HEK293 (cell line): Measurements from ENCODE around the gene LRRC8E.
A peak's percentile ranks its signal among the peaks of the same experiment; 100 is the strongest.

Experiments used
- EGR2 ChIP-seq: fragments of 450-650 bp; formaldehyde crosslinking; IDR thresholded peaks from 2 replicates; pipeline ENCODE4 v1.5.1; 2016; ENCODE audit warnings: low read depth, missing biosample characterization, missing genetic modification characterization
- KLF8 ChIP-seq: fragments of 450-650 bp; formaldehyde crosslinking; IDR thresholded peaks from 2 replicates; pipeline ENCODE4 v1.5.1; 2016; ENCODE audit warnings: missing biosample characterization, missing genetic modification characterization
- MEIS1 ChIP-seq: sonication (generic); formaldehyde crosslinking; IDR thresholded peaks from 2 replicates; pipeline ENCODE4 v1.8.1; 2022; ENCODE audit warnings: missing genetic modification reagents, mild to moderate bottlenecking, borderline replicate concordance
- MZF1 ChIP-seq: fragments of 450-650 bp; formaldehyde crosslinking; IDR thresholded peaks from 2 replicates; pipeline ENCODE4 v1.5.1; 2017; ENCODE audit warnings: missing biosample characterization, missing genetic modification characterization, borderline replicate concordance
- PATZ1 ChIP-seq: fragments of 450-650 bp; formaldehyde crosslinking; IDR thresholded peaks from 2 replicates; pipeline ENCODE4 v1.5.1; 2016; ENCODE audit warnings: missing biosample characterization, missing genetic modification characterization
- TSHZ1 ChIP-seq: fragments of 450-650 bp; formaldehyde crosslinking; IDR thresholded peaks from 2 replicates; pipeline ENCODE4 v1.5.1; 2016; ENCODE audit warnings: missing biosample characterization, missing genetic modification characterization, borderline replicate concordance
- ZBTB26 ChIP-seq: fragments of 450-650 bp; formaldehyde crosslinking; optimal IDR thresholded peaks from 2 replicates; pipeline ENCODE3; 2016; ENCODE audit warnings: missing biosample characterization, mild to moderate bottlenecking, missing genetic modification characterization
- ZFHX2 ChIP-seq: fragments of 450-650 bp; formaldehyde crosslinking; conservative IDR thresholded peaks from 2 replicates; pipeline ENCODE4 v1.5.1; 2016; ENCODE audit warnings: missing biosample characterization, missing genetic modification characterization
- ZFP3 ChIP-seq: fragments of 450-650 bp; formaldehyde crosslinking; IDR thresholded peaks from 2 replicates; pipeline ENCODE4 v1.5.1; 2016; ENCODE audit warnings: low read depth, missing biosample characterization, missing genetic modification characterization
- ZFP41 ChIP-seq: fragments of 450-650 bp; formaldehyde crosslinking; IDR thresholded peaks from 2 replicates; pipeline ENCODE4 v1.5.1; 2016; ENCODE audit warnings: missing biosample characterization, missing genetic modification characterization, borderline replicate concordance
- ZIC2 ChIP-seq: fragments of 450-650 bp; formaldehyde crosslinking; IDR thresholded peaks from 2 replicates; pipeline ENCODE4 v1.5.1; 2016; ENCODE audit warnings: missing biosample characterization, missing genetic modification characterization
- ZNF133 ChIP-seq: fragments of 450-650 bp; formaldehyde crosslinking; IDR thresholded peaks from 2 replicates; pipeline ENCODE4 v1.5.1; 2016; ENCODE audit warnings: missing biosample characterization, missing genetic modification characterization
- ZNF16 ChIP-seq: fragments of 450-650 bp; formaldehyde crosslinking; IDR thresholded peaks from 2 replicates; pipeline ENCODE4 v1.5.1; 2016; ENCODE audit warnings: low read depth, missing biosample characterization, missing genetic modification characterization
- ZNF18 ChIP-seq: fragments of 450-650 bp; formaldehyde crosslinking; IDR thresholded peaks from 2 replicates; pipeline ENCODE4 v1.5.1; 2016; ENCODE audit warnings: missing biosample characterization, missing genetic modification characterization
- ZNF24 ChIP-seq: fragments of 450-650 bp; formaldehyde crosslinking; IDR thresholded peaks from 2 replicates; pipeline ENCODE4 v1.5.1; 2016; ENCODE audit warnings: missing biosample characterization, missing genetic modification characterization
- ZNF280C ChIP-seq: fragments of 450-650 bp; formaldehyde crosslinking; IDR thresholded peaks from 2 replicates; pipeline ENCODE4 v1.5.1; 2016; ENCODE audit warnings: missing biosample characterization, missing genetic modification characterization
- ZNF354C ChIP-seq: fragments of 450-650 bp; formaldehyde crosslinking; IDR thresholded peaks from 2 replicates; pipeline ENCODE4 v1.5.1; 2016; ENCODE audit warnings: missing biosample characterization, missing genetic modification characterization, low read depth, borderline replicate concordance
- ZNF404 ChIP-seq: fragments of 450-650 bp; formaldehyde crosslinking; IDR thresholded peaks from 2 replicates; pipeline ENCODE4 v1.5.1; 2017; ENCODE audit warnings: missing biosample characterization, missing genetic modification characterization
- ZNF518A ChIP-seq: fragments of 450-650 bp; formaldehyde crosslinking; conservative IDR thresholded peaks from 2 replicates; pipeline ENCODE4 v1.5.1; 2016; ENCODE audit warnings: low read depth, missing biosample characterization, missing genetic modification characterization
- ZNF529 ChIP-seq: fragments of 450-650 bp; formaldehyde crosslinking; IDR thresholded peaks from 2 replicates; pipeline ENCODE4 v1.5.1; 2017; ENCODE audit warnings: missing genetic modification characterization, missing biosample characterization; ENCODE audit not compliant: insufficient replicate concordance
- ZNF624 ChIP-seq: fragments of 450-650 bp; formaldehyde crosslinking; IDR thresholded peaks from 2 replicates; pipeline ENCODE4 v1.5.1; 2017; ENCODE audit warnings: missing biosample characterization, missing genetic modification characterization
- ZNF626 ChIP-seq: fragments of 450-650 bp; sonication (Bioruptor Pico); formaldehyde crosslinking; IDR thresholded peaks from 2 replicates; pipeline ENCODE4 v1.5.1; 2018; ENCODE audit warnings: missing biosample characterization, missing genetic modification characterization, inconsistent platforms
- ZNF777 ChIP-seq: fragments of 450-650 bp; formaldehyde crosslinking; IDR thresholded peaks from 2 replicates; pipeline ENCODE4 v1.5.1; 2017; ENCODE audit warnings: missing biosample characterization, missing genetic modification characterization, borderline replicate concordance

Gene LRRC8E

GRCh38 chr19:7858109-7858770 lies 30.1 kb upstream of the LRRC8E start (continued):
- no peak for TF ChIP-seq ZNF518A (tag by site-specific recombination)
- no peak for TF ChIP-seq ZNF280C (tag by site-specific recombination)
- no peak for TF ChIP-seq MEIS1 (CRISPR knock-in tag)
- no peak for TF ChIP-seq ZNF777
- TF ChIP-seq ZFP41 (tag by site-specific recombination), result no peak
- no peak for TF ChIP-seq ZNF16 (tag by site-specific recombination)
- no peak for TF ChIP-seq ZNF404 (tag by site-specific recombination)
- peak; percentile 31; the same call in 1 of the 2 replicates for TF ChIP-seq ZIC2 (tag by site-specific recombination)
- no peak for TF ChIP-seq ZNF624
- TF ChIP-seq MZF1 (tag by site-specific recombination), result no peak
- no peak for TF ChIP-seq TSHZ1
- TF ChIP-seq ZNF354C (tag by site-specific recombination), result no peak
- no peak for TF ChIP-seq PATZ1 (tag by site-specific recombination)
- TF ChIP-seq ZNF24, result no peak
- peak; percentile 30; the same call in 1 of the 2 replicates for TF ChIP-seq EGR2 (tag by site-specific recombination)
- TF ChIP-seq ZFP3, result no peak
- TF ChIP-seq ZNF18 (tag by site-specific recombination), result no peak
- peak; percentile 56; the same call in 1 of the 2 replicates for TF ChIP-seq KLF8
- TF ChIP-seq ZNF133 (tag by site-specific recombination), result no peak
- TF ChIP-seq ZNF626, result no peak
- TF ChIP-seq ZFHX2 (tag by site-specific recombination), result peak; percentile 29; the same call in 1 of the 2 replicates
- TF ChIP-seq ZNF529 (tag by site-specific recombination), result no peak
- TF ChIP-seq ZBTB26 (tag by site-specific recombination), result no peak
